ENCODE results near the gene APCDD1L.

The APCDD1L gene

DNA sequence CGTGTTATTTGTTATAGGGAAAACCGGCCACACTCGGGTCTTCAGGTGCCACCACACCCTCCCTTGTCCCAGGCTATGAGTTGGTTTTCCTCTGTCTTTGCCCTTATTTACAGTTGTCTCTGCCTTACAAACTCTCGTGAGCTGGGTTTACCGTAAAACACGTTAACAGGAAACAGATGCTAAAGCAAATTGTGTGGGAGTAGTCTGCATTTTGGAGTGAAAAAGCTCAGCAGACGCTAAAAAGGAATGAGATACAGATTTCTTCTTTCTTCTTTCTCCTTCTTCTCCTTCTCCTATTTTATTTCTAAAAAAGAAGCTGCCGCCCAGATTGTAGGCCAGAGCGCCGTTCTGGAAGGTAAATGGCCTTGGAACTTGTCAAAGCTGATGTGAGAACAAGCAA lies 51.9 kb downstream of the APCDD1L start:
- DNase-seq = no peak

DNA sequence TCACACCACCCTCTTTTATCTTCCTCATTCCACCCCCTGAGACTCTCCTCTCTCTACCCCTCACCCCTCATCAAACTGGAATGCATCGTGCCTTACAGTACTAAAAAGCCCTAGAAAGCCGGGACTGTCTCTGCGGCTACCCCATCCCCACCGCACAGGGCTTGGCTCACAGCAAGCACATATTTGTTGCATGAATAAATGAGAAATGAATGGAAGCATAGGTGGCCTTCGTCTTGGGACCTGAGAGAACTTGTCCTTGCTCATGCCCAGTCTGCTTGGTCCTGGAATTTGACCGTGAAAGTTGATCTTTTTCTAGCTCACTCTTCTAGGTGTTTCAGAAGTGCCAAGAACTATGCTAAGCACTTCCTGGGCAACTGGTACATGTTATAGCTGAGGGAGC lies 53.3 kb downstream of the APCDD1L start:
- no peak for DNase-seq

DNA sequence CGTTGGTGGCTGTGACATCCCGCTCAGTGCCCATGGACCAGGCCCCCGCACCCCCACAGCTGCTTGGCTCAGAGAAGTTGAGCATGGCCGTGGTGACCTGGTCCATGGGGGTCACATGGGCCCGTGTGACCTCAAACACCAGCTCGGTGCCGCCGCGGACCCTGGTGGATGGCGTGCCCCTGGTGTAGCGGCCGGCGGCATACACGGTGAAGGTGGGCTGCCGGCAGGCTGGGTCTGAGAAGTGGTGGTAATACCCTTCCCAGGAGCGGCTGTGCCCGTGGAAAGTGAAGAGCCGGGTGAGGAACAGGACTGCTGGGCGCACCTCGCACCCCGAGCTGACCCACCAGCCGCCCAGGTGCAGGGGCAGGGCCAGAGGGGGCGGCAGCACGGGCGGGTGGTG lies 54.1 kb downstream of the APCDD1L start:
- DNase-seq = no peak

DNA sequence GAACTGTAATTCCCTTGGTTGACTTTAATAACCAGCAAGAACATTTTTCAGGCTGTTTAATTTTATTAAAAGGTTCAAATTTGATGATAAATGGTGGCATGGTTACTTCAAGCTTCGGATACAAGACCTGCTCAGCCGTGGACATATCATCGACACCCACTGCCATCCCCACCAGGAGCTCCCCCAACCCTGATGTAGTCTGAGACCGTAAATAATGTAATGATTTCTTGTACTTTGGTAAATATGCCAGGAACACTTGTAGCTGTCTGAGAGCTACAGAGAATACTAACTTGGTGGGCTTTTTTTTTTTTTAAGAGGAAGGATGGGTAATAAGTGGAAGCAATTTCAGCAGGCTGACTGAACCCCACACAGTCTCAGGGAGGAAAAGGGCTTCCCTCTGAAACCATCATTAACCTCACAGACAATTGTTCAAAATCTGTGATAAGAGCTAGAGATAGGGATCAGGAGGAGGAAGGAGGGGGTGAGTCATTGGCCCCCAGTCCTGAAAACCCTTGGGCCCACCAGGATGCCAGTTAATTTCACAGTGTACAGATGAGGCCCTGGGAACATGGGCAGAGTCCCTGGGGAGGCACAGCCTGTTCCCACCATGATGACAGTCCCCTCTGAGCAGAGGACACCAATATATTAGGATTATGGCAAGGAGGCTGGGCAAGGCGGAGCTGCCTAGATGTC lies 56.0 kb downstream of the APCDD1L start:
- no peak for DNase-seq

DNA sequence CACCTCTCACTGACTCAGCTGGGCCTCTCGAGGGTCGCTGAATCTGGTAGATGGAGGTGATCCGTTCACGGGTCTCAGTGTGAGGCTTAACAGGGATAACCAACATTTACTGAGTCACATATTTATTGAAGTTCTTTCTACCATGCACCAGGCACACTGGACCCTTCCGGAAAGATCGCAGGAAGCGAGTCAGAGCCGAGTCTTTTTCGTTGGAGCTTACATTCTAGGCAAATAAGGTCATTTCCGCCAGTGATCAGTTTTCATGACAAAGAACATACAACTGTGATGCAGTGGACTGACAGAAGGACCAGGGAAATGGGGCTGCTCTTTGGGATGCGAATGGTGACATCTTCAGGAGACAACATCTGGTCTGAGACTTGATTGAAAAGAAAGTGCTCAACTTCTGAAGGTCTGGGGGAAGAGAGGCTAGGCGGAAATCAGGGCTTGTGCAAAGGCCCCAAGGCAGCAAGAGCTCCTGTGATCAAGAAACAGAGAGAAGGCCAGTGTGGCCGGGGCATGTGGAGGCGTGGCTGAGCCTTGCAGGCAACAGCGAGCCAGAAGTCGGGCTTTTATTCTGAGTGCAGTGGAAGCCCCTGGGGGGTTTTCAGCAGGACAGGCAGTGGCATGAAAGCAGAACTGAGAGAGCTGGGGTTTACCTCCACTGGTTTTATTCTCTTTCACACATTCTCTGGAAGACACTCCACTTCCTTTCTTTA lies 56.7 kb downstream of the APCDD1L start:
- no peak for DNase-seq

DNA sequence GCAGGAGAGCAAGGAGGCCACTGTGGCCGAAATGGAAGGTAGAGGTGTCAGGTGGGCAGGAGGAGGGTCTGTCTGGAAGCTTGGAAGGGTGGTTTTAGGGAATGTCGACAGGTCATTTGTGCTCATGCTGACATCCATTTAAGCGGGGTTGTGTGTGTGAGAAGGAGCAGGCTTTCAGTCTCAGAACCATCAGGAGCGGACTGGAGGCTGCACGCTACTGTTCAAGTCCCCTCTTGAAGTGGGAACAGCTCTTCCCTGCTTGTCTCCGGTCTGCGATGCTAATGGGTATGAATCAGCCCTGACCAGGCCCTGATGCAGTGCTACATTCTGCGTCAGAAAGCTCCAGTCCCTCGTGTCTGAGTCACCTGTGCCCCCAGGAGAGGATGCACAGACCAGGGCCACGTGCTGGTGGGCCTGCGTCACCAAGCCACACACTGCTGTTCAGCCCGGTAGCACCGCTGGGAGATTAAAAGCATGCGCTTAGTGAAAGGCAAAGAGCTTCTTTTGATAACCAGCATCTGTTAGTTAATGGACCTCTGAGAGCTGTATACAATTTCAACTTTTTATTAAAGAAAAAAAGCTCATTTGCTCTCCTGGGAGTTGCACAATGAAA lies 58.0 kb downstream of the APCDD1L start:
- DNase-seq = no peak

DNA sequence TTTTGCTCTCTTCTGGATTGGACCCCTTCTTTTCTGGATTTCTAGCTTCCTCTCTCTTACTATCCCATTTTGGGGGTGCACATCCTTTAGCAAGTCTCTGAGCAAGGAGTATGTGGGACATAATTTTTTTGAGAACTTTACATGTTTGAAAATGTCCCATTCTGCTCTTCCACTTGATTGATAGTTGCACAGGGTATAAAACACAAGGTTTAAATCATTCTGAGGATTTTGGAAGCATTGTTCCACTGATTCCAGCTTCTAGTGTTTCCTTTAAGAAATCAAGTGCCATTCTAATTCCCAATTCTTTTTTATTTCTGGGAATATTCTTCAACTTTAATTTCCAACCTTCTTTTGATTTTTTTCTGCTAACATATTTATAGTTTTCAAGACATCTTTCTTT lies 60.7 kb downstream of the APCDD1L start:
- DNase-seq = no peak

DNA sequence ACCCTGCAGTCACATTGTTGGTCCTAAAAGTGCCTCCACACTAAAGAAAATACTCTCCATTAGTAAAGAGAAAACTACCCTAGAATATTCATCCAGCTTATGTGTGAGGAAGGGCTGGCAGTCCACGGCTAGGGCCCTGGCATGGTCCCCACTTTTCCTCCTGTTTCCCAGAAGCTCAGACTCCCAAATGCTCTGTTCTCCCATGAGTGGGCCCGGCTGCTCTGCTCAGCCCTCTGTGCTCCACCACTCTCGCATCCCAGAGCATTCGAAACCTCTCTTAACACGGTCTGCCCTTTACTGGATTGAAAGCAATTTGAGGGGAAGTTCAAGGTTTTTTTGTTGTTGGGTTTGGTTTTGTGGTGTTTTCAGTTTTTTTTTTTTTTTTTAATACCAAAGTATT lies 61.8 kb downstream of the APCDD1L start:
- no peak for DNase-seq

DNA sequence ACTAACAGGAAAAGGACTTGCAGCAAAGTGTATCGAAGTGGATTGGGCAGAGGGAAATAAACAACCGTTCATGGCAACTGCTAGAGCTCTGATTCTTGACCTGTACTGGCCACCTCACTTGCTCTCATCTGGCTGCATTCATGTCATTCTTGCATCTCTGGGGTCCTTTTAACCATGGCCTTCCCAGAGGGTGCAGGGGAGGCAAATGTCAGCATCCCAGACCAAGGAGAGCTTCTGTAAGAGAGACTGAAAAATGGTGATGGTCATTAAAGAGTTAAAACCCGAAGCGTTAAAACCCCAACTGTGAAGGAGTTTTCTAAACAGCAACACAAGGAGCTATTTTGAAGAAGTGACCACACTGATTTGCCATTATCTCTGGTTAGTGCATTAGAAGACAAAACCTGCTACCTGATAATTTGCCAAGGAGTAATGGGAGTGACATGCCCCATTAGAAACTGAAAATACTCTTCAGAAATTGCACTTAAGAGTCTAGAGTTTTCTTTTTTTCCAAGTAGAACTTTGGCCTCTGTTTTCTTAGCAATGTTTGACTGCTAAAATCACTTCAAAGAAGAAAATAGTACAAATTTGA lies 62.4 kb downstream of the APCDD1L start:
- DNase-seq = no peak

DNA sequence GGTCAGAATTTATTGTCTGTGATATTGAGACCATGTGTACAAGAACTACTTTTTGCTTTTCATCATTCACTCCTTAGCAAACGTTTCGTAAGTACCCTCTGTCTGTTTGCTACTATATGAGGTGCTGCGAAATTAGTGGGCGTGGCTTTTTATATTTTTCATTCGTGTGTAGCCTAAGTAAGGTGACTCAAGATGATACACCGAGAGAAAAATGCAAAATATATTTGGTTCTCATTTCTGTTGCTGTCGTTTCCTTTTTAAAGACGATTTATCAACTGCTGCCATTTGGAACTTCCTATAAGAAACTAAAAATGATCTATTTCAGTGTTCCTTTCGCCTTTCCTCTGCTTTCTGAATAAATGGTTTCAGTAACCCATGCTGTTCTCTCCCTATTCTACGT lies 64.9 kb downstream of the APCDD1L start:
- no peak for DNase-seq

DNA sequence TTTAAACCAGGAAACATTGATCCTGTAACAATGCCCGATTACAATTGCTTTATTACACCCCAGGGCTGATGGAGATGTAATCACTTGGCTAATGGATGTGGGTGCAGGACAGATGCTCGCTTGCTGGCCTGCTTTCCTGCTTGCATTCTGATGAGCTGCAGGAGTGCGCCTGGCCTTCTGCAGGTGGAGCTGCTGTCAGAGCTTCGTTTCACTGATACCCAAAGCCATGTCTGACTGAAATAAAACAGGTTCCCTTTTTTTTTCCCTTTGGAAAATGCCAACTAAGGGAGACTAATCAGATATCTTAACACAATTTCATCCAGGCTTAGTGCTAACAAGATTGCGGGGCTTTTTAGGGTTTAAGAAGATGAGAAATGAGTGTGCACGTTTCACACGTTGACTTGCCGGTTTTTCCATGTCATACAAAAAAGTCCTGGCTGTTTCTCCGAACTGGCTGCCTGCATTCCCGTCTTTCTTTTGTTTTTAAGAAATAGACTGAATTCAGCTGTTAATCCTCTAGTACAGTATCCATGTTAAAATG lies 65.4 kb downstream of the APCDD1L start:
- DNase-seq = no peak

DNA sequence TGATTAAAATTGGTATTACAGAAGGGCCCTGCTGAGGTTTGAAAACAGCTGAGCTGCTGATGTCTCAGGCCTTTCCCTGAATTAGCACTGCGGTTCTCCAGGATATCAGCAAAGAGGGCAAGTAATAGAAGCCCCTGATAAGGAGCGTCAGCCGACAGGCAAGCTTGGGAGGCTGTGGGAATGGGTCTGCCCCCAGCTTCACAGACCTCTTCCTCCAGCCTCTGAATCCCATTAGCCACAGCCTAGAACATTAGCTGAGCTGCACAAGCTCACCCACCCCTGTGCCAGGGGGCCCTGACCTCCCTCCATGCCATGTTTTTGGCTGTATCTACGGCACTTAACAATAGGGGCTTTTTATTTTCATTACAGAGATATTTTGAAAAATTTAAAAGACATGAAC lies 66.2 kb downstream of the APCDD1L start:
- no peak for DNase-seq

DNA sequence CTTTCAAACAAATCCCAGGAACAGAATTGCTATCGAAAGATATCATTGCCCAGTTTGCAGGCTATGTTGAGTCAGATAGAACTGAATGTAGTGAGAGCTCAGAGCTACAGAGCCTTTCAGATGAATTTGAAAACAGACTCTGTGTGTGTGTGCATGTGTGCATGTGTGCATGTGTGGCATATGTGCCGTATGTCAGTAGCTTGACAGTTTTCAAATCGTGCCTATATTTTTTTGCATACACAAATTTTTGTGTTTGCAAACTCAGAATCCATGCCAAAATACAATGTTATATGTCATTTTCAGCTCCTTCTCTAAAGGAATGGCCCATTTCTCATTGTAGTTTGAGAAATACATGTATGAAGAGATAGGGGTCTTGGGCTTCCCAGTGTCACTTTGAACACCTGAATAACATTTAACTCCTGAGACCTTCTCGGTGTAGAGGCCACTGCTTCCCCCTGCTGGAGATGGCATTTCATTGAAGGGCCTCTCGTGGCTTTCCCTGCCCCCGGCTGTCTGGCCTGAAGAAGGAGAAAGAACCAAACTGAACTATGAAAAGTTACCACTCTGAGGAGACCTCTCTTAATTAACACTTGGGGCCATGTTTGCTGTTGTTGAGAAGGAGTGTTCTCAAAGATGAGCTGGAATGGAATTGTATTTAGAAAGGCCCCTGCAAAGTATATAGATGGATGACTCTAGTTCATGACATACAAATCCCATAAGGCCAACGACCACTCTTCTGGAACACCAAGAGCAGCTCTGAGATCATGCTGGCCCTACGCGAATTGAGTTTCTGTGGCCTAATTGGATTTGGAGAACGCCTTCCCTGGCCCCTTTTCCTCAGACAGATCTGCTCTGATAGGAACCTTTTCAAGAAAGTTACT lies 67.4 kb downstream of the APCDD1L start:
- peak in 2 of 4 experiments; percentile 4 to 12 for DNase-seq

DNA sequence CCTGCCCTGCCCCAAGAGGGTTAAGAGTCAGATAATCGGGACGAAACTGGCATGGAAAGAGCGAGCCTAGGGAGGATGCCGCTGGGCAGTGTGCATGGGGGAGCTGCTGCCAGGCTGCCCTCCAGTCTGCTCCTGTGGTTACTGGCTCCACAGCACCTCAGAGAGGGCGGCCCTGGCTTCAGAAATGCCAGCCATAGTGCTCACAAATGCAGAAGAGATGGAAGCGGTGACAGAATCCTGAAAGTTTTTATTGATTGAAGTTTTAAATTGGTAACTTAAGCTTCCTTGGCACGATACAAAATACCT lies 68.3 kb downstream of the APCDD1L start:
- no peak for DNase-seq

DNA sequence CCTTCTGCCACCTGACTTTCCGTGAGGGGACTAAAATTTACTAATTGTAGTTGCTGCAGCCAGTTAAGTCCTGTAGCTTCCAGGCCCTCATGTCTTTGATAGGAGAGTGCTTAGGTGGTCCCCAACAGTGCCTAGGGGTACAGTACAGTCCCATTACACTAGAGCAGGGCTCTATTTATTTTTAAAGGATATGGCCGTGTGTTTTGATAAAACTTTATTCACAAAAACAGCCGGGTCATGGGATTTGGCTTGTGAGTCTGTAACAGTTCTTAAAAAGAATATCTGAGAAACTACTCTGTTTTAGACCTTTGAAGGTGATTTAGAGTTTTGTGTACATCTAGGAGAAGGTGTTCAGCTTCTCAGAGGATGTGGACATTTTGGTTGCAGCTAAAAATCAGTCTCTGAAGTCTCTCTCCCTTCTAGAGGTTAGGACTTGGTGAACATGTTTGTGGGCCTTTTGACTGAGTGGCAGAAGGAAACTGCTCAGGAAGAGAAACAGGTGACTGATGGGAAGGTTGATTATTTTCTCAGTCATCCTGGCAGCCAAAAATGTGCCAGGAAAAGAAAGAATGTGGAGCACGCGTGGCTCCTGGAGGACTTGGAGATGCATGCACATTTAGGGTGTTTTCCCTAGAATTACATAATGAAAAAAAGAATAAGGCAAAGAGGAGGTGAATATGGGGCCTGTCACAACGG lies 68.8 kb downstream of the APCDD1L start:
- DNase-seq = no peak

DNA sequence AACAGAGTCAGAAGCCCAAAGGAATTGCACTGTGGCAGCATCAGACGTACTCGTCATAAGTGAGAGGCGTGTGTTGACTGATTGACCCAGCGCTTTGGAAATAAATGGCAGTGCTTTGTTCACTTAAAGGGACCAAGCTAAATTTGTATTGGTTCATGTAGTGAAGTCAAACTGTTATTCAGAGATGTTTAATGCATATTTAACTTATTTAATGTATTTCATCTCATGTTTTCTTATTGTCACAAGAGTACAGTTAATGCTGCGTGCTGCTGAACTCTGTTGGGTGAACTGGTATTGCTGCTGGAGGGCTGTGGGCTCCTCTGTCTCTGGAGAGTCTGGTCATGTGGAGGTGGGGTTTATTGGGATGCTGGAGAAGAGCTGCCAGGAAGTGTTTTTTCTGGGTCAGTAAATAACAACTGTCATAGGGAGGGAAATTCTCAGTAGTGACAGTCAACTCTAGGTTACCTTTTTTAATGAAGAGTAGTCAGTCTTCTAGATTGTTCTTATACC lies 70.4 kb downstream of the APCDD1L start:
- no peak for DNase-seq

DNA sequence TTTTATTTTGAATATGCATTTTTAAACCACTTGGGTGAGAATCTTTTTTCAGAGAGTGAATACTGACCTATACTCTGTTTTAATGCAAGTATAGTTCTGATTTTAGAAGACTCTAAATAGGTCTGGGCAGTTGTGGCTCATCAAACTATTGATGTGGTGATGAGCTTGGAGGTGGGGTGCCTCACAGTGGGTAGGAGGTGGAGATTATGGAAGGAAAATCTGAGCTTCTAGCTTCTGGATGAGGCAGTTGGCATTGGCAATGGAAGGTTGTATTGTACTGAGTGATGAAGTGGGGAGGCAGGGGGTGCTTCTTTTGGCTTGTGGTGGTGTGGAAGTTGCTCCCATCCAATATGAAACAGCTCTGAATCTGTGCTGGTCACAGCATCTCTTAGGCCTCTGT lies 73.5 kb downstream of the APCDD1L start:
- DNase-seq = no peak

DNA sequence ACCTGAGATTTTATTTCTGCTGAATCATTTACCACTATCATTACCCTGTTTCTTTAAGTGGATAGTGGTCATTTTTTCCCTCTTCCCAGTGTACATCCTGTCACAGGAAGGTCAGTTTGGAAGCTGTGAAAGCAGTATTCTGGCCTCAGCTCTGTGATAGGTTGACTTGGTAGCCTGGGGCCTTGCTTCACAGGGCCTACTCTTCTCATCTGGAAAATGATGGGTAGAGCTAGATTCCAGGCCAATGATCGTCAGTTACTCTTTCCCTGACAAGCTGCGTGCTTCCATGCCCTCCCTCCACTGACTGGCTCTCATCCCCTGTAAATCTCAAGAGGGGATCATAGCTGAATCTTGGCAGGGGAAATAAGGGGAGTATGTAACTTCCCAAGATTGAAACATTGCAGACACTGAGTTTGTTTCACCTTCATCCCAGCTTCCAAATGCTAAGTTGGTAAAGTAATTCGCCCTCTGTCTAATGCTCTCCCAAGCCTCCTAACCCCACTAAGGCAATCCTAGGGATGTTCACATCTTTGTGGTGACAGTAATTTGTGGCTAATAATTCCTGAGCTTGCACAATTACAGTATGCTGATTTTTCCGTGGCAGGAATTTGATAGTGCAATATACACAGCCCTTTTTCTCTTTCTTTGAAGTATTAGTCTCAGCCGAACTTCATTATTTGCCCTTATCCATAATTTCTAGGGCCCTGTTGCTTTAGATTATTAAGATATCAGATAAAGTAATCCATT lies 75.0 kb downstream of the APCDD1L start:
- no peak for DNase-seq

DNA sequence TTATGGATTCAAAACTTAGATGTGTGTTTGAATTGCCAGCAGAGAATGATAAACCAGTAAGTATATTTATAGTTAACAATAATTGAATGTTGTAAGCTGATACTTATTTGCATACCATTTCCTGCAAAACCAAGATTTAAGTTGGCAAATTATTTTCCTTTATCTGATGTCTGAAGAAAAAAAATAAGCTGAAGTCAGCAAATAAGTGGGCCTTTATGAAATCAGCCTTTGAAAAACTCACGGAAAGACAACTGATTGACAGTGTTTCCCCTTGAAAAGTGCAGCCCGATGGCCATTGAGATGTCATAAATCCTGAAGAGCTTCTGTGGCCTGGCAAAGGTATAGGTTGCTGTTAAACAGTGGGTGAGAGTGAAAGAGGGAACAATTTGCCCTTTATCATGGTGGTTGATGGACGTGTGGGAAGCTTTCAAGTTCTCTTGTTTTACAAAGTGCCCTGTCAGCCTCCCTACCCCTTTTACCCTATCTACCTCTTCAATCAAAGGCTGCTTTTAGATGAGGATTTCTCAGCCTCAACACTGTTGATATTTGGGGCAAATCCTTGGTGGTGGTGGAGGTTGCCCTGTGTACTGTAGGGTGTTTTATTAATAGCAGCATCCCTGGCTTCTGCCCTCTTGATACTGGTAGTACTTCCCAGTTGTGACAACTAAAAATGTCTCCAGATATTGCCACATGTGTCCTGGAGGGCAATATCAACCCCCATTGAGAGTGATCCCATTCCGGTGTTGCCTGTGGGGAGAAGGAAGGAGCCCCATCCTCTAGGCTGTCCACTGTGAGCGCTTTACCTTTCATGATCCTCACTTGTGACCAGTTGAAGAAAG lies 76.0 kb downstream of the APCDD1L start:
- DNase-seq = no peak

All from activated CD4-positive, CD25-positive, alpha-beta regulatory T cell (primary cell).